IMR-90 (cell line): Measurements from ENCODE around the gene OR2A25. TPM values are rescaled to one million over a fixed set of nuclear protein-coding genes. Genes with fewer than 3 reads are reported as not detected.

ENCODE experiments used
- ATAC-seq: fragments of 200-7000 bp; cut with Tn5 transposase; 2 replicates; pipeline ENCODE4 v1.9.1; 2020; ENCODE audit warnings: low read depth, mild to moderate bottlenecking, moderate library complexity
- BruUV-seq: library from RNA; stranded (reverse); fragments of 400-500 nt; replicated peaks from 2 replicates; lab custom pipeline; 2021; lab: Mats Ljungman, UMichigan
- CTCF ChIA-PET: fragments of 300-600 bp; formaldehyde crosslinking; extraction: SDS; loops from one replicate; lab custom pipeline; 2021; ENCODE audit warnings: antibody characterized with exemption; lab: Yijun Ruan, JAX
- POLR2A ChIA-PET: fragments of 300-600 bp; sonication (Branson Sonifier 250); formaldehyde crosslinking; loops from one replicate; lab custom pipeline; 2022; ENCODE audit warnings: antibody characterized with exemption; ENCODE audit not compliant: unreplicated experiment; lab: Charles Lee
- DNase-seq: peaks from one replicate; pipeline ENCODE4 v3.0.0; 2013
- H2AFZ ChIP-seq: replicated peaks from 2 replicates; pipeline ENCODE3; 2013; ENCODE audit warnings: low read length, mild to moderate bottlenecking; ENCODE audit not compliant: poor library complexity
- H2AK5ac ChIP-seq: 2 replicates; pipeline ENCODE4 v1.6.1; 2013; ENCODE audit warnings: low read depth, low read length, inconsistent platforms
- H2AK9ac ChIP-seq: replicated peaks from 2 replicates; pipeline ENCODE3; 2013; ENCODE audit warnings: mild to moderate bottlenecking, low read depth, low read length, moderate library complexity; ENCODE audit not compliant: poor library complexity
- H2BK120ac ChIP-seq: 2 replicates; pipeline ENCODE4 v1.6.1; 2013; ENCODE audit warnings: low read depth, low read length, inconsistent platforms
- H2BK15ac ChIP-seq: 3 replicates; pipeline ENCODE4 v1.6.1; 2013; ENCODE audit warnings: low read depth, low read length, inconsistent platforms
- H2BK20ac ChIP-seq: 2 replicates; pipeline ENCODE4 v1.6.1; 2013; ENCODE audit warnings: low read depth, mild to moderate bottlenecking, inconsistent platforms, low read length, moderate library complexity
- H2BK5ac ChIP-seq: 2 replicates; pipeline ENCODE4 v1.6.1; 2013; ENCODE audit warnings: mild to moderate bottlenecking, low read depth, low read length, inconsistent platforms; ENCODE audit not compliant: poor library complexity, severe bottlenecking
- H3K14ac ChIP-seq: replicated peaks from 2 replicates; pipeline ENCODE4 v1.6.1; 2013; ENCODE audit warnings: low read depth, low read length, inconsistent platforms
- H3K18ac ChIP-seq: 2 replicates; pipeline ENCODE4 v1.6.1; 2013; ENCODE audit warnings: low read depth, low read length, control low read depth
- H3K23ac ChIP-seq: 2 replicates; pipeline ENCODE4 v1.6.1; 2013; ENCODE audit warnings: low read depth, low read length, inconsistent platforms
- H3K27ac ChIP-seq: 2 replicates; pipeline ENCODE4 v1.5.1; 2013; ENCODE audit warnings: mild to moderate bottlenecking, control low read depth, low read length; ENCODE audit not compliant: insufficient read depth
- H3K27me3 ChIP-seq: 2 replicates; pipeline ENCODE4 v1.6.1; 2013; ENCODE audit warnings: low read length; ENCODE audit not compliant: control insufficient read depth, insufficient read depth
- H3K36me3 ChIP-seq: 2 replicates; pipeline ENCODE4 v1.6.1; 2013; ENCODE audit warnings: low read length, mixed read lengths; ENCODE audit not compliant: control insufficient read depth, insufficient read depth
- H3K4ac ChIP-seq: 2 replicates; pipeline ENCODE4 v1.6.1; 2013; ENCODE audit warnings: low read depth, low read length, inconsistent platforms
- H3K4me1 ChIP-seq: 2 replicates; pipeline ENCODE4 v1.6.1; 2013; ENCODE audit warnings: low read length, mixed read lengths; ENCODE audit not compliant: control insufficient read depth, insufficient read depth
- H3K4me2 ChIP-seq: 2 replicates; pipeline ENCODE4 v1.6.1; 2013; ENCODE audit warnings: low read depth, mild to moderate bottlenecking, control low read depth, low read length, moderate library complexity
- H3K4me3 ChIP-seq: 2 replicates; pipeline ENCODE4 v1.5.1; 2013; ENCODE audit warnings: low read depth, mild to moderate bottlenecking, control low read depth, low read length, moderate library complexity; ENCODE audit not compliant: insufficient read depth
- H3K56ac ChIP-seq: 2 replicates; pipeline ENCODE4 v1.6.1; 2013; ENCODE audit warnings: low read length, inconsistent platforms; ENCODE audit not compliant: insufficient read depth; ENCODE audit errors: extremely low read depth
- H3K79me1 ChIP-seq, 2 experiments: 2 replicates each; pipeline ENCODE4 v1.6.1; 2013; ENCODE audit warnings: low read length in 2 of 2, inconsistent platforms in 1 of 2, low read depth in 1 of 2
- H3K9ac ChIP-seq: 2 replicates; pipeline ENCODE4 v1.6.1; 2013; ENCODE audit warnings: low read depth, low read length, control low read depth
- H3K9me1 ChIP-seq: 2 replicates; pipeline ENCODE4 v1.6.1; 2013; ENCODE audit warnings: low read length, inconsistent platforms; ENCODE audit not compliant: insufficient read depth
- H3K9me3 ChIP-seq: 2 replicates; pipeline ENCODE4 v1.6.1; 2013; ENCODE audit warnings: low read length; ENCODE audit not compliant: control insufficient read depth, insufficient read depth
- H4K20me1 ChIP-seq: 2 replicates; pipeline ENCODE4 v1.6.1; 2013; ENCODE audit warnings: low read length, inconsistent platforms; ENCODE audit not compliant: insufficient read depth
- H4K5ac ChIP-seq: 2 replicates; pipeline ENCODE4 v1.6.1; 2013; ENCODE audit warnings: mild to moderate bottlenecking, low read depth, low read length, control low read depth
- H4K8ac ChIP-seq, 2 experiments: 2 replicates each; pipeline ENCODE4 v1.6.1; 2013; ENCODE audit warnings: low read depth in 2 of 2, low read length in 2 of 2, control low read depth in 1 of 2, inconsistent platforms in 1 of 2
- H4K91ac ChIP-seq: 2 replicates; pipeline ENCODE4 v1.6.1; 2013; ENCODE audit warnings: low read depth, low read length, inconsistent platforms; ENCODE audit not compliant: insufficient read depth
- BHLHE40 ChIP-seq: fragments of 150-350 bp; IDR thresholded peaks from 2 replicates; pipeline ENCODE4 v1.6.1; 2016; ENCODE audit warnings: mild to moderate bottlenecking, low read depth, low read length
- CEBPB ChIP-seq: IDR thresholded peaks from 2 replicates; pipeline ENCODE4 v1.6.1; 2012; ENCODE audit warnings: low read depth, low read length, improper control_type of control experiment
- CHD1 ChIP-seq: IDR thresholded peaks from 2 replicates; pipeline ENCODE4 v1.6.1; 2012; ENCODE audit warnings: low read depth, low read length, improper control_type of control experiment
- FOS ChIP-seq: fragments of 150-350 bp; IDR thresholded peaks from 2 replicates; pipeline ENCODE4 v1.6.1; 2016; ENCODE audit warnings: low read depth, low read length
- MAFK ChIP-seq: IDR thresholded peaks from 2 replicates; pipeline ENCODE4 v1.6.1; 2012; ENCODE audit warnings: low read depth, low read length, improper control_type of control experiment
- MAZ ChIP-seq: IDR thresholded peaks from 2 replicates; pipeline ENCODE4 v1.6.1; 2012; ENCODE audit warnings: low read depth, mild to moderate bottlenecking, low read length, improper control_type of control experiment, moderate library complexity, borderline replicate concordance
- MXI1 ChIP-seq: IDR thresholded peaks from 2 replicates; pipeline ENCODE4 v1.6.1; 2012; ENCODE audit warnings: low read depth, mild to moderate bottlenecking, low read length, moderate library complexity, borderline replicate concordance
- NFE2L2 ChIP-seq: fragments of 150-350 bp; IDR thresholded peaks from 2 replicates; pipeline ENCODE4 v1.6.1; 2016; ENCODE audit warnings: low read depth, mild to moderate bottlenecking, low read length
- POLR2A ChIP-seq: IDR thresholded peaks from 2 replicates; pipeline ENCODE4 v1.6.1; 2012; ENCODE audit warnings: mild to moderate bottlenecking, low read depth, low read length
- RAD21 ChIP-seq: IDR thresholded peaks from 2 replicates; pipeline ENCODE4 v1.6.1; 2012; ENCODE audit warnings: low read length, improper control_type of control experiment
- RCOR1 ChIP-seq: IDR thresholded peaks from 2 replicates; pipeline ENCODE4 v1.6.1; 2012; ENCODE audit warnings: mild to moderate bottlenecking, low read length, improper control_type of control experiment; ENCODE audit not compliant: insufficient replicate concordance
- RFX5 ChIP-seq: IDR thresholded peaks from 2 replicates; pipeline ENCODE4 v1.8.0; 2012; ENCODE audit warnings: low read depth, mild to moderate bottlenecking, low read length, moderate library complexity
- SMC3 ChIP-seq: fragments of 150-350 bp; IDR thresholded peaks from 2 replicates; pipeline ENCODE4 v1.6.1; 2016; ENCODE audit warnings: low read depth, mild to moderate bottlenecking, antibody characterized with exemption, low read length, moderate library complexity
- WGBS, 2 experiments: methylation state at CpG; one replicate each; pipeline versions ENCODE4 v1.1.5 to v1.1.7; 2013; ENCODE audit warnings: missing lambda C conversion rate in 2 of 2; ENCODE audit not compliant: insufficient read length in 1 of 2; ENCODE audit errors: extremely low coverage in 2 of 2; 5-methylcytosine and 5-hydroxymethylcytosine counted together
- dilution Hi-C: fragments of 300-500 bp; cut with HindIII; formaldehyde crosslinking; loops from one replicate; pipeline ENCODE4 v1.14.3; 2018; ENCODE audit warnings: low sequenced_read_pairs; ENCODE audit not compliant: unreplicated experiment
- in situ Hi-C: fragments of 300-500 bp; cut with MboI; formaldehyde crosslinking; loops from 3 replicates; pipeline ENCODE4 v1.14.3; 2019; ENCODE audit warnings: low sequenced_read_pairs, inconsistent platforms, mixed read lengths
- intact Hi-C: fragments of 100-400 bp; cut with micrococcal nuclease; formaldehyde crosslinking; loops from 2 replicates; pipeline ENCODE4 v1.10.0; 2022
- polyA plus RNA-seq, 3 experiments: library from polyadenylated mRNA; depleted of rRNA; stranded (reverse); fragments of >200 nt; gene quantifications; 2 replicates each; pipeline ENCODE4 v1.2.3, GENCODE V29; 2012; ENCODE audit warnings: low replicate concordance in 1 of 3
- total RNA-seq: library from RNA; depleted of rRNA; stranded (reverse); fragments of >200 nt; gene quantifications from 2 replicates; pipeline ENCODE4 v1.2.3, GENCODE V29; 2012
- TF ChIP-seq, protein P1 (sequence below): conservative IDR thresholded peaks from 2 replicates; pipeline ENCODE4 v1.5.1; 2012; ENCODE audit warnings: mild to moderate bottlenecking, low read depth, low read length, improper control_type of control experiment
- TF ChIP-seq, protein P2 (sequence below): fragments of 150-350 bp; IDR thresholded peaks from 2 replicates; pipeline ENCODE4 v1.6.1; 2016; ENCODE audit warnings: low read depth, mild to moderate bottlenecking, low read length, moderate library complexity, borderline replicate concordance
- TF ChIP-seq, protein P3 (sequence below): fragments of 150-350 bp; IDR thresholded peaks from 2 replicates; pipeline ENCODE4 v1.6.1; 2017; ENCODE audit warnings: mild to moderate bottlenecking, antibody characterized with exemption, low read length, low read depth

OR2A25 gene
- total and polyA plus RNA-seq, 2 of the 4 experiments (the other 2 are of a cell fraction), result not detected

DNA sequence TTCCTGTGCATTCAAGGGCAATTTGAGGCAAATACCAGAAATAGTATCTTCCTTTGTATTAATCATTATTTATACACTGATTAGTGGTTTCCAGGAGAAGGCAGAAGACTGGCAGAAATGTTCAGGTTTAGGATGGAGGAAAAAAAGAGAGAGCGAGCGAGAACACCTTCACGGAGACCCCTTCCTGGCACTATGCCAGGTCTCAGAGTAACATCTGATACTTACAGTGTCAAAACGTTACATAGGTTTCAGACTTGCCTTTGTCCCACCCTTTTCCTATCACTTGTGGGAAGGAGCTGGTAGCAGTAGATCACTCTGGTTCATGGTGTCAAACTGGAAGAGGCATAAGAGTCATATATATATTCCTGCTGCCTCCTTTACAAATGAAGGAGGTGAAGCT lies 17.1 kb downstream of the OR2A25 start:
- Histone ChIP-seq H2BK120ac (no peak overlapping the region), H3K9ac (no peak overlapping the region), H3K14ac (no peak overlapping the region), H2AK9ac (no peak overlapping the region), H3K23ac (no peak overlapping the region), H3K9me3 (no peaks in the 10 kb centered on the region), H4K5ac (no peak overlapping the region), H3K27me3 (no peaks in the 10 kb centered on the region), H4K91ac (no peak overlapping the region), H3K9me1 (no peaks in the 10 kb centered on the region), H2AK5ac (no peak overlapping the region), H2BK5ac (no peak overlapping the region), H3K79me1 (no peaks in the 10 kb centered on the region), H3K36me3 (no peaks in the 10 kb centered on the region), H2BK15ac (no peak overlapping the region), H2BK20ac (no peak overlapping the region), H3K4me2 (no peak overlapping the region), H4K20me1 (no peaks in the 10 kb centered on the region), H3K18ac (no peak overlapping the region), H3K4me3 (no peak overlapping the region), H3K56ac (no peak overlapping the region), H3K4ac (no peak overlapping the region), H4K8ac (no peak overlapping the region), H2AFZ (no peak overlapping the region), H3K27ac (no peak overlapping the region), H3K4me1 (no peaks in the 10 kb centered on the region)
- TF ChIP-seq BHLHE40 (no peak), RCOR1 (no peak), RFX5 (no peak), POLR2A (no peak), MXI1 (no peak), RAD21 (no peak), NFE2L2 (no peak), MAZ (no peak), CHD1 (no peak), MAFK (no peak), FOS (no peak), CEBPB (no peak), SMC3 (no peak)
- TF ChIP-seq, protein P1, sequence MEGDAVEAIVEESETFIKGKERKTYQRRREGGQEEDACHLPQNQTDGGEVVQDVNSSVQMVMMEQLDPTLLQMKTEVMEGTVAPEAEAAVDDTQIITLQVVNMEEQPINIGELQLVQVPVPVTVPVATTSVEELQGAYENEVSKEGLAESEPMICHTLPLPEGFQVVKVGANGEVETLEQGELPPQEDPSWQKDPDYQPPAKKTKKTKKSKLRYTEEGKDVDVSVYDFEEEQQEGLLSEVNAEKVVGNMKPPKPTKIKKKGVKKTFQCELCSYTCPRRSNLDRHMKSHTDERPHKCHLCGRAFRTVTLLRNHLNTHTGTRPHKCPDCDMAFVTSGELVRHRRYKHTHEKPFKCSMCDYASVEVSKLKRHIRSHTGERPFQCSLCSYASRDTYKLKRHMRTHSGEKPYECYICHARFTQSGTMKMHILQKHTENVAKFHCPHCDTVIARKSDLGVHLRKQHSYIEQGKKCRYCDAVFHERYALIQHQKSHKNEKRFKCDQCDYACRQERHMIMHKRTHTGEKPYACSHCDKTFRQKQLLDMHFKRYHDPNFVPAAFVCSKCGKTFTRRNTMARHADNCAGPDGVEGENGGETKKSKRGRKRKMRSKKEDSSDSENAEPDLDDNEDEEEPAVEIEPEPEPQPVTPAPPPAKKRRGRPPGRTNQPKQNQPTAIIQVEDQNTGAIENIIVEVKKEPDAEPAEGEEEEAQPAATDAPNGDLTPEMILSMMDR, result no peak
- TF ChIP-seq, protein P2, sequence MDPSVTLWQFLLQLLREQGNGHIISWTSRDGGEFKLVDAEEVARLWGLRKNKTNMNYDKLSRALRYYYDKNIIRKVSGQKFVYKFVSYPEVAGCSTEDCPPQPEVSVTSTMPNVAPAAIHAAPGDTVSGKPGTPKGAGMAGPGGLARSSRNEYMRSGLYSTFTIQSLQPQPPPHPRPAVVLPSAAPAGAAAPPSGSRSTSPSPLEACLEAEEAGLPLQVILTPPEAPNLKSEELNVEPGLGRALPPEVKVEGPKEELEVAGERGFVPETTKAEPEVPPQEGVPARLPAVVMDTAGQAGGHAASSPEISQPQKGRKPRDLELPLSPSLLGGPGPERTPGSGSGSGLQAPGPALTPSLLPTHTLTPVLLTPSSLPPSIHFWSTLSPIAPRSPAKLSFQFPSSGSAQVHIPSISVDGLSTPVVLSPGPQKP, result no peak
- TF ChIP-seq, protein P3, sequence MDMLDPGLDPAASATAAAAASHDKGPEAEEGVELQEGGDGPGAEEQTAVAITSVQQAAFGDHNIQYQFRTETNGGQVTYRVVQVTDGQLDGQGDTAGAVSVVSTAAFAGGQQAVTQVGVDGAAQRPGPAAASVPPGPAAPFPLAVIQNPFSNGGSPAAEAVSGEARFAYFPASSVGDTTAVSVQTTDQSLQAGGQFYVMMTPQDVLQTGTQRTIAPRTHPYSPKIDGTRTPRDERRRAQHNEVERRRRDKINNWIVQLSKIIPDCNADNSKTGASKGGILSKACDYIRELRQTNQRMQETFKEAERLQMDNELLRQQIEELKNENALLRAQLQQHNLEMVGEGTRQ, result no peak
- no CpG with 5 or more reads among the region's 4 CpGs for WGBS, 2 experiments
- CTCF ChIA-PET, result no interaction called here
- POLR2A ChIA-PET, result no interaction called here
- no TSS peak for BruUV-seq
- in situ Hi-C loops, result no loop called here
- DNase-seq, result no peak
- intact Hi-C loops, result no loop called here
- ATAC-seq, result no peak
- dilution Hi-C loops, result no loop called here
